ENCODE measurements around the gene CPAMD8. TPM values are rescaled to one million over a fixed set of nuclear protein-coding genes. Genes with fewer than 3 reads are reported as not detected.

CPAMD8 gene
- total and polyA plus RNA-seq, 2 experiments from 2014 or later = 7.9 to 17.6 TPM

- no peak overlapping the region for H3K4me2 ChIP-seq
- no peak overlapping the region for H3K27ac ChIP-seq
- TF ChIP-seq EZH2 (IDR thresholded peaks at IDR 0.05; ENCODE audit: borderline replicate concordance) (no peak), EZH2phosphoT487 (IDR thresholded peaks at IDR 0.05; ENCODE audit: low read depth, severe bottlenecking, unreplicated experiment) (no peak), CTCF (IDR thresholded peaks at IDR 0.05; ENCODE audit: poor library complexity) (no peak)
- no peaks in the 10 kb centered on the region for H3K79me2 ChIP-seq
- WGBS (ENCODE audit: low lambda C conversion rate, missing lambda C conversion rate) = 95% methylated on average over 32 of the region's 33 CpGs
- no peaks in the 10 kb centered on the region for H3K9me3 ChIP-seq (ENCODE audit: low read depth)
- H2AFZ ChIP-seq = no peak overlapping the region
- H4K20me1 ChIP-seq (ENCODE audit: insufficient read depth, poor library complexity, severe bottlenecking) = no peaks in the 10 kb centered on the region
- DNase-seq (ENCODE audit: low spot score) = no peak
- no peak overlapping the region for H3K4me3 ChIP-seq
- H3K4me1 ChIP-seq (ENCODE audit: insufficient read depth) = no peaks in the 10 kb centered on the region
- no peaks in the 10 kb centered on the region for H3K36me3 ChIP-seq (replicated peaks; ENCODE audit: insufficient read depth, low read depth)
- H3K27me3 ChIP-seq = no peaks in the 10 kb centered on the region
- no peaks in the 10 kb centered on the region for H3K9me2 ChIP-seq (replicated peaks; ENCODE audit: insufficient read depth)
Measured at GRCh38 chr19:16851031-16851712, 175.4 kb downstream of the CPAMD8 start.

GRCh38 chr19:16850133-16850532, 176.5 kb downstream of the CPAMD8 start:
- Histone ChIP-seq H2AFZ (no peak overlapping the region), H3K4me1 (ENCODE audit: insufficient read depth) (no peaks in the 10 kb centered on the region), H4K20me1 (ENCODE audit: insufficient read depth, poor library complexity, severe bottlenecking) (no peaks in the 10 kb centered on the region), H3K79me2 (no peaks in the 10 kb centered on the region), H3K9me2 (replicated peaks; ENCODE audit: insufficient read depth) (no peaks in the 10 kb centered on the region), H3K27me3 (no peaks in the 10 kb centered on the region), H3K36me3 (replicated peaks; ENCODE audit: insufficient read depth, low read depth) (no peaks in the 10 kb centered on the region), H3K4me3 (no peak overlapping the region), H3K27ac (no peak overlapping the region), H3K4me2 (no peak overlapping the region), H3K9me3 (ENCODE audit: low read depth) (no peaks in the 10 kb centered on the region)
- DNase-seq (ENCODE audit: low spot score) = no peak
- WGBS (ENCODE audit: low lambda C conversion rate, missing lambda C conversion rate) = 98% methylated on average over 4 of the region's 4 CpGs
- TF ChIP-seq EZH2phosphoT487 (IDR thresholded peaks at IDR 0.05; ENCODE audit: low read depth, severe bottlenecking, unreplicated experiment) (no peak), EZH2 (IDR thresholded peaks at IDR 0.05; ENCODE audit: borderline replicate concordance) (no peak), CTCF (IDR thresholded peaks at IDR 0.05; ENCODE audit: poor library complexity) (no peak)

DNA sequence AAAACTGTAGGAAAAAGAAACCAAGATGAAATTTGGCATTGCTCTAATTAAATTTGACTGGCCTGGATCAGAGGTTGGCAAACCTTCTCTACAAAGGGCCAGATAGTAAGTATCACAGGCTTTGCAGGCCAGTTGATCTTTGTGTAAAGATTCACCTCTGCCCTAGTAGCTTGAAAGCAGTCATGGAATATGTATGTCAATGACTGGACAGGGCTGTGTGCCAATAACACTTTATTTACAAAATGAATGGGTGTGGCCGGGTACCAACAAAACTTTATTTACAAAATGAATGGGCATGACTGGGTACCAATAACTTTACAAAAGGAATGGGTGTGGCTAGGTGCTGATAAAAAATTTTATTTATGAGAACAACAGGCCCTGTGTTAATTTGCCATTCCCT, 177.4 kb downstream of the CPAMD8 start:
- WGBS (ENCODE audit: low lambda C conversion rate, missing lambda C conversion rate) = 97% methylated on average over 1 of the region's 1 CpG
- H3K9me3 ChIP-seq (ENCODE audit: low read depth) = no peaks in the 10 kb centered on the region
- H3K27ac ChIP-seq = no peak overlapping the region
- no peak overlapping the region for H3K4me3 ChIP-seq
- DNase-seq (ENCODE audit: low spot score) = no peak
- H3K27me3 ChIP-seq = no peaks in the 10 kb centered on the region
- no peaks in the 10 kb centered on the region for H3K4me1 ChIP-seq (ENCODE audit: insufficient read depth)
- H3K36me3 ChIP-seq (replicated peaks; ENCODE audit: insufficient read depth, low read depth) = no peaks in the 10 kb centered on the region
- no peak overlapping the region for H3K4me2 ChIP-seq
- no peak overlapping the region for H2AFZ ChIP-seq
- H4K20me1 ChIP-seq (ENCODE audit: insufficient read depth, poor library complexity, severe bottlenecking) = no peaks in the 10 kb centered on the region
- H3K79me2 ChIP-seq = no peaks in the 10 kb centered on the region
- H3K9me2 ChIP-seq (replicated peaks; ENCODE audit: insufficient read depth) = no peaks in the 10 kb centered on the region
- TF ChIP-seq EZH2phosphoT487 (IDR thresholded peaks at IDR 0.05; ENCODE audit: low read depth, severe bottlenecking, unreplicated experiment) (no peak), CTCF (IDR thresholded peaks at IDR 0.05; ENCODE audit: poor library complexity) (no peak), EZH2 (IDR thresholded peaks at IDR 0.05; ENCODE audit: borderline replicate concordance) (no peak)
